Thyroid gland (tissue), 4 donors: ENCODE measurements around the gene RGL3. TPM values are rescaled to one million over a fixed set of nuclear protein-coding genes. Genes with fewer than 3 reads are reported as not detected.
A peak's percentile ranks its signal among the peaks of the same experiment; 100 is the strongest.
"Not testable (repeated sequence)": the region's sequence is repeated elsewhere in the genome, so short reads cannot be mapped to it uniquely, and the experiment has no call there.

Experiments used
- DNase-seq, 2 donors: peaks; one replicate each; pipeline ENCODE4 v3.0.0-alpha.2; 2019
- H3K27ac ChIP-seq, 3 donors: fragments of 200-600 bp; sonication (generic); 1 replicate in 2 of 3; 2 replicates in 1 of 3; pipeline ENCODE4 v1.5.1; 2016 to 2019; ENCODE audit warnings: mild to moderate bottlenecking in 1 of 3, moderate library complexity in 1 of 3
- H3K27me3 ChIP-seq: fragments of 200-600 bp; sonication (generic); one replicate; pipeline ENCODE4 v1.5.1; 2019
- H3K36me3 ChIP-seq, 2 donors: fragments of 200-600 bp; sonication (generic); one replicate each; pipeline ENCODE4 v1.5.1; 2016 to 2019
- H3K4me1 ChIP-seq, 2 donors: fragments of 200-600 bp; sonication (generic); one replicate each; pipeline ENCODE4 v1.5.1; 2017 to 2019
- H3K4me3 ChIP-seq, 3 donors: fragments of 200-600 bp; sonication (generic); replicated peaks in 1 of 3; 1 replicate in 2 of 3; 2 replicates in 1 of 3; pipeline ENCODE4 v1.5.1; 2016; ENCODE audit warnings: mild to moderate bottlenecking in 1 of 3
- H3K9me3 ChIP-seq: fragments of 200-600 bp; sonication (generic); one replicate; pipeline ENCODE4 v1.5.1; 2017
- CTCF ChIP-seq, 6 experiments: fragments of 200-600 bp in 3 of 6; fragments of 450-650 bp in 3 of 6; sonication (generic) in 3 of 6; IDR thresholded peaks; one replicate each; pipeline ENCODE4 v1.5.1; 2016 to 2019; ENCODE audit warnings: antibody characterized with exemption in 6 of 6, mild to moderate bottlenecking in 2 of 6, inconsistent platforms in 1 of 6, moderate library complexity in 1 of 6
- POLR2A ChIP-seq, 2 donors: fragments of 450-650 bp; IDR thresholded peaks; one replicate each; pipeline ENCODE4 v1.6.1; 2017; ENCODE audit warnings: antibody characterized with exemption in 2 of 2, mild to moderate bottlenecking in 2 of 2, moderate library complexity in 1 of 2
- WGBS, 2 donors: methylation state at CpG; one replicate each; pipeline ENCODE4 v1.1.5; 2017; 5-methylcytosine and 5-hydroxymethylcytosine counted together
- intact Hi-C: fragments of 100-400 bp; cut with DNase I; formaldehyde crosslinking; loops from one replicate; pipeline ENCODE4 v1.15.1; 2023
- total RNA-seq, 4 donors: library from RNA; depleted of rRNA; stranded (reverse); fragments of >200 nt; gene quantifications; one replicate each; pipeline ENCODE4 v1.2.3, GENCODE V29; 2016

Gene RGL3
- total RNA-seq, 4 donors from 2014 or later = 63.4 to 136 (median 101) TPM

- Histone ChIP-seq H3K4me1 (peaks cover 9 to 21% of the 10 kb centered on the region in 2 donors), H3K27me3 (no peaks in the 10 kb centered on the region), H3K4me3 (no peak overlapping the region), H3K9me3 (no peaks in the 10 kb centered on the region), H3K36me3 (no peaks in the 10 kb centered on the region), H3K27ac (no peak overlapping the region)
- WGBS, 2 donors = 86 to 94% methylated on average over 10 to 11 of the region's 11 CpGs
- intact Hi-C loops = no loop called here
- no peak for DNase-seq
- TF ChIP-seq CTCF (IDR thresholded peaks at IDR 0.05) (no peak), POLR2A (IDR thresholded peaks at IDR 0.05) (no peak)
These were observed 59.7 kb downstream of the RGL3 start for GRCh38 chr19:11359421-11359820.

- H3K27ac ChIP-seq = no peak overlapping the region
- WGBS, 2 donors = 72 to 80% methylated on average over 6 to 11 of the region's 11 CpGs
- H3K9me3 ChIP-seq = no peaks in the 10 kb centered on the region
- no peak overlapping the region for H3K4me3 ChIP-seq
- no peak for DNase-seq
- H3K27me3 ChIP-seq = no peaks in the 10 kb centered on the region
- no peaks in the 10 kb centered on the region for H3K36me3 ChIP-seq
- TF ChIP-seq CTCF (IDR thresholded peaks at IDR 0.05) = no peak
- no peak for TF ChIP-seq POLR2A (IDR thresholded peaks at IDR 0.05)
- intact Hi-C loops = no loop called here
- peaks cover 9 to 21% of the 10 kb centered on the region in 2 donors for H3K4me1 ChIP-seq
These were observed 62.2 kb downstream of the RGL3 start for GRCh38 chr19:11356676-11357550.

GRCh38 chr19:11356074-11356397 lies 63.1 kb downstream of the RGL3 start:
- peak overlapping the region in 1 of 3 donors; percentile 72 for H3K4me3 ChIP-seq
- DNase-seq = no peak
- H3K36me3 ChIP-seq = no peaks in the 10 kb centered on the region
- 78 to 87% methylated on average over 4 to 6 of the region's 6 CpGs for WGBS, 2 donors
- H3K4me1 ChIP-seq = peaks cover 9 to 15% of the 10 kb centered on the region in 2 donors
- intact Hi-C loops = no loop called here
- H3K9me3 ChIP-seq = no peaks in the 10 kb centered on the region
- TF ChIP-seq CTCF (IDR thresholded peaks at IDR 0.05) (no peak), POLR2A (IDR thresholded peaks at IDR 0.05) (no peak)
- peak overlapping the region in 1 of 3 donors; percentile 53 for H3K27ac ChIP-seq
- no peaks in the 10 kb centered on the region for H3K27me3 ChIP-seq

- TF ChIP-seq CTCF (IDR thresholded peaks at IDR 0.05) (no peak), POLR2A (IDR thresholded peaks at IDR 0.05) (peak in 1 of 2 donors; percentile 62)
- 13 to 16% methylated on average over 17 to 22 of the region's 62 CpGs for WGBS, 2 donors
- Histone ChIP-seq H3K9me3 (no peaks in the 10 kb centered on the region), H3K4me1 (peaks cover 9 to 12% of the 10 kb centered on the region in 2 donors), H3K4me3 (peak within 1 kb of the TSS in 1 of 3 donors; percentile 72), H3K27ac (peak within 1 kb of the TSS in 2 of 3 donors; percentile 53 to 61), H3K27me3 (no peaks in the 10 kb centered on the region), H3K36me3 (no peaks in the 10 kb centered on the region)
- peak; percentile 79 to 81 for DNase-seq
- intact Hi-C loops = no loop called here
These were observed 63.7 kb downstream of the RGL3 start, which contains the start of gene PLPPR2 for GRCh38 chr19:11355160-11356073. Gene PLPPR2 (plus strand): TSS chr19:11355432. CDS start chr19:11357674, 2,242 bp downstream.

GRCh38 chr19:11354102-11354501 lies 65.0 kb downstream of the RGL3 start:
- intact Hi-C loops, H3K36me3 ChIP-seq, DNase-seq, H3K4me3 ChIP-seq, H3K27ac ChIP-seq, H3K27me3 ChIP-seq, H3K9me3 ChIP-seq: not testable (repeated sequence)
- peaks cover 9 to 12% of the 10 kb centered on the region in 2 donors for H3K4me1 ChIP-seq
- 95% methylated on average over 4 of the region's 4 CpGs for WGBS, 2 donors
